ENCODE results near the gene CYP39A1. TPM values are rescaled to one million over a fixed set of nuclear protein-coding genes. Genes with fewer than 3 reads are reported as not detected.

CYP39A1 gene
- total and polyA plus RNA-seq, 2 donors (not counting 1 experiment from before 2014, with no cell fraction given): not detected

- Histone ChIP-seq H2AFZ (ENCODE audit: insufficient read depth, low read depth, low read length, poor library complexity, severe bottlenecking) (no peak overlapping the region), H3K4me3 (ENCODE audit: control extremely low read depth in 1 of 5, extremely low read depth in 1 of 5, insufficient read depth in 1 of 5, low read depth in 2 of 5, low read length in 4 of 5) (no peak overlapping the region), H3K79me2 (ENCODE audit: control insufficient read depth, insufficient read depth, low read length) (no peaks in the 10 kb centered on the region), H4K20me1 (ENCODE audit: control insufficient read depth, insufficient read depth, low read length, poor library complexity, severe bottlenecking) (no peaks in the 10 kb centered on the region), H3K27me3 (replicated peaks in 1 of 4; ENCODE audit: control extremely low read depth in 1 of 4, control insufficient read depth in 3 of 4, insufficient read depth in 4 of 4, low read length in 3 of 4) (peaks cover 0 to 14% (median 8%) of the 10 kb centered on the region in 4 experiments), H3K9ac (ENCODE audit: low read length) (no peak overlapping the region), H3K4me1 (ENCODE audit: control insufficient read depth in 2 of 2, insufficient read depth in 2 of 2, low read length in 2 of 2) (peaks cover 0 to 4% of the 10 kb centered on the region in 2 donors), H3K4me2 (replicated peaks; ENCODE audit: low read depth, low read length, poor library complexity, severe bottlenecking) (no peak overlapping the region), H3K36me3 (replicated peaks in 1 of 2; ENCODE audit: control extremely low read depth in 1 of 2, control insufficient read depth in 1 of 2, extremely low read depth in 1 of 2, insufficient read depth in 2 of 2, low read length in 1 of 2) (no peaks in the 10 kb centered on the region), H3K27ac (ENCODE audit: low read length in 2 of 2) (no peak overlapping the region), H3K9me3 (ENCODE audit: control extremely low read depth in 1 of 3, control insufficient read depth in 2 of 3, insufficient read depth in 1 of 3, low read length in 2 of 3) (no peaks in the 10 kb centered on the region)
- WGBS (ENCODE audit: insufficient coverage): 88% methylated on average over 2 of the region's 2 CpGs
- TF ChIP-seq CTCF (IDR thresholded peaks at IDR 0.05) (no peak), EZH2 (IDR thresholded peaks at IDR 0.05; ENCODE audit: borderline replicate concordance, insufficient read depth, low read depth, low read length, poor library complexity, severe bottlenecking) (no peak)
- H3K4me1 Mint-ChIP-seq: peaks cover 5% of the 10 kb centered on the region
- DNase-seq (no peak), ATAC-seq (ENCODE audit: low read depth) (no peak)
- H3K9me3 Mint-ChIP-seq (ENCODE audit: insufficient read depth): no peaks in the 10 kb centered on the region
- ChIA-PET POLR2A (no interaction called here), CTCF (interaction anchor here (0.9 kb wide), 1 partner anchor 11 kb away, joined by 3 read pairs; no protein-coding TSS in a partner anchor)
- H3K27ac Mint-ChIP-seq: no peak overlapping the region
- intact Hi-C loops (cut with micrococcal nuclease): no loop called here
- peaks cover 28% of the 10 kb centered on the region for H3K27me3 Mint-ChIP-seq
- no peak overlapping the region for H3K4me3 Mint-ChIP-seq
Observed at GRCh38 chr6:46638650-46639049, 14.0 kb downstream of the CYP39A1 start.

GRCh38 chr6:46637933-46638332 lies 14.7 kb downstream of the CYP39A1 start:
- no peaks in the 10 kb centered on the region for H3K9me3 ChIP-seq (ENCODE audit: control extremely low read depth in 1 of 3, control insufficient read depth in 2 of 3, insufficient read depth in 1 of 3, low read length in 2 of 3)
- H3K27me3 ChIP-seq (replicated peaks in 1 of 4; ENCODE audit: control extremely low read depth in 1 of 4, control insufficient read depth in 3 of 4, insufficient read depth in 4 of 4, low read length in 3 of 4): peaks cover 0 to 14% (median 8%) of the 10 kb centered on the region in 4 experiments
- no peak overlapping the region for H2AFZ ChIP-seq (ENCODE audit: insufficient read depth, low read depth, low read length, poor library complexity, severe bottlenecking)
- no peaks in the 10 kb centered on the region for H4K20me1 ChIP-seq (ENCODE audit: control insufficient read depth, insufficient read depth, low read length, poor library complexity, severe bottlenecking)
- intact Hi-C loops (cut with micrococcal nuclease): no loop called here
- H3K4me3 ChIP-seq (ENCODE audit: control extremely low read depth in 1 of 5, extremely low read depth in 1 of 5, insufficient read depth in 1 of 5, low read depth in 2 of 5, low read length in 4 of 5): no peak overlapping the region
- H3K27ac ChIP-seq (ENCODE audit: low read length in 2 of 2): no peak overlapping the region
- no CpG with 5 or more reads among the region's 1 CpG for WGBS (ENCODE audit: insufficient coverage)
- TF ChIP-seq EZH2 (IDR thresholded peaks at IDR 0.05; ENCODE audit: borderline replicate concordance, insufficient read depth, low read depth, low read length, poor library complexity, severe bottlenecking) (no peak), CTCF (IDR thresholded peaks at IDR 0.05) (no peak)
- H3K27me3 Mint-ChIP-seq: peaks cover 27% of the 10 kb centered on the region
- no peaks in the 10 kb centered on the region for H3K79me2 ChIP-seq (ENCODE audit: control insufficient read depth, insufficient read depth, low read length)
- ChIA-PET POLR2A (no interaction called here), CTCF (interaction anchor here (0.9 kb wide), 1 partner anchor 11 kb away, joined by 3 read pairs; no protein-coding TSS in a partner anchor)
- ATAC-seq (ENCODE audit: low read depth) (no peak), DNase-seq (peak; percentile 17)
- peaks cover 0 to 4% of the 10 kb centered on the region in 2 donors for H3K4me1 ChIP-seq (ENCODE audit: control insufficient read depth in 2 of 2, insufficient read depth in 2 of 2, low read length in 2 of 2)
- H3K9ac ChIP-seq (ENCODE audit: low read length): no peak overlapping the region
- H3K4me2 ChIP-seq (replicated peaks; ENCODE audit: low read depth, low read length, poor library complexity, severe bottlenecking): no peak overlapping the region
- no peaks in the 10 kb centered on the region for H3K36me3 ChIP-seq (replicated peaks in 1 of 2; ENCODE audit: control extremely low read depth in 1 of 2, control insufficient read depth in 1 of 2, extremely low read depth in 1 of 2, insufficient read depth in 2 of 2, low read length in 1 of 2)
- H3K27ac Mint-ChIP-seq: no peak overlapping the region
- no peak overlapping the region for H3K4me3 Mint-ChIP-seq
- H3K4me1 Mint-ChIP-seq: peaks cover 5% of the 10 kb centered on the region
- H3K9me3 Mint-ChIP-seq (ENCODE audit: insufficient read depth): no peaks in the 10 kb centered on the region
